Measurements from ENCODE around the gene RSPH10B2. TPM values are rescaled to one million over a fixed set of nuclear protein-coding genes. Genes with fewer than 3 reads are reported as not detected.
A peak's percentile ranks its signal among the peaks of the same experiment; 100 is the strongest.

Gene RSPH10B2
- total and polyA plus RNA-seq, 2 of the 13 experiments (the other 11 are each of a cell fraction or from before 2014, with no cell fraction given), result 0.31 TPM; not detected in 1

DNA sequence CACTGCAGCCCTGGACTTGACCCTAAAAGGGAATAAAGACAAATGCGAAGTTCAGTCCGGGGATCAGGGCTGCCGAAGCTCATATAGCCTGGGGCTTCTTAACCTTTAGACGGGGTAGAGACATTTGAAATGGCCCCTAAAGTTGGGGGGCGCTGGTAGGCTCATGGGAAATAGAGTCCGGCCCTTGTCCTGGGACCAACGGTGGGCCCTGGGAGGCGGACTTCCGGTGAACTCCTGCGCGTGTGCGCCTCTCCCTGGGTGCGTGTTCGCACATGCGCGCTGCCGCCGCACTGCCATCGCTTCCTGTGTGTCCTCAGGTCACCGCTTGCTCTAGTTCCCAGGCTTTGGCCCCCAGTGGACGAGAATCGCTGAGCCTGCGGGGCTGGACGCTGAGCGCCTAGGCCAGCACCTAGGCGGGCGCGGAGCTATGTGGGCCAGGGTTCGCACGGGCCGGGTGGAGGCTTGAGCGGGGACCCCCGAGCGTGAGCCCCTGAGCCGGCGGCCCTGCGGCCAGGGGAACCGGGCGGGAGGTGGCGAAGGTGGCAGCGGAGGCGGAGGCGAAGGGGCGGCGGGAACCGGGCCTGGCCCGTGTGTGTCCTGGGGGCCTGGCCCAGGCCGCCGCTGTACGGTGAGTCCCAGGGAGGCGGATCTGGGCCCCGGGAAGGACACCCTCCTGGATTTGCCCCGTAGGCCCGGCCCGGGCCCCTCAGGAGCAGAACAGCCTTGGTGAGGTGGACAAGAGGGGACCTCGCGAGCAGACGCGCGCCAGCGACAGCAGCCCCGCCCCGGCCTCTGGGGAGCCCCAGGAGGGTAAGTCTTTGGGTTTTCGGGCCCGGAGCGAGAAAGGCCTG lies 24.2 kb upstream of the RSPH10B2 start (continued):
- TF ChIP-seq, protein P1, sequence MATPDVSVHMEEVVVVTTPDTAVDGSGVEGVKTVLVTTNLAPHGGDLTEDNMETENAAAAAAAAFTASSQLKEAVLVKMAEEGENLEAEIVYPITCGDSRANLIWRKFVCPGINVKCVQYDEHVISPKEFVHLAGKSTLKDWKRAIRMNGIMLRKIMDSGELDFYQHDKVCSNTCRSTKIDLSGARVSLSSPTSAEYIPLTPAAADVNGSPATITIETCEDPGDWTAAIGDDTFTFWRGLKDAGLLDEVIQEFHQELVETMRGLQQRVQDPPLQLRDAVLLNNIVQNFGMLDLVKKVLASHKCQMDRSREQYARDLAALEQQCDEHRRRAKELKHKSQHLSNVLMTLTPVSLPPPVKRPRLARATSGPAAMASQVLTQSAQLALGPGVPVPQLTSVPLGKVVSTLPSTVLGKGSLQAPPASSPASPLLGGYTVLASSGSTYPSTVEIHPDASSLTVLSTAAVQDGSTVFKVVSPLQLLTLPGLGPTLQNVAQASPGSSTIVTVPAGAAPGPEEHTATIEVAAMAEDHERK (CRISPR knock-in tag; IDR thresholded peaks at IDR 0.05; ENCODE audit: low read depth), result no peak
- TF ChIP-seq CBX1 (IDR thresholded peaks at IDR 0.05; ENCODE audit: low read depth), result peak; percentile 52
- TF ChIP-seq ZC3H4 (CRISPR knock-in tag; IDR thresholded peaks at IDR 0.05; ENCODE audit: borderline replicate concordance), result no peak
- TF ChIP-seq KLF13 (CRISPR knock-in tag; IDR thresholded peaks at IDR 0.05), result no peak
- no peak for TF ChIP-seq ZNF496 (CRISPR knock-in tag; IDR thresholded peaks at IDR 0.05; ENCODE audit: insufficient replicate concordance)
- no peak; the same call in 1 of the 2 replicates for TF ChIP-seq ZIK1 (CRISPR knock-in tag; IDR thresholded peaks at IDR 0.05; ENCODE audit: borderline replicate concordance, low read depth)
- TF ChIP-seq HNRNPLL (IDR thresholded peaks at IDR 0.05; ENCODE audit: low read depth, low read length, poor library complexity, severe bottlenecking), result peak; percentile 87
- no peak for TF ChIP-seq ZNF616 (CRISPR knock-in tag; IDR thresholded peaks at IDR 0.05; ENCODE audit: low read depth)
- no peak for TF ChIP-seq JDP2 (CRISPR knock-in tag; IDR thresholded peaks at IDR 0.05; ENCODE audit: borderline replicate concordance)
- no peak for TF ChIP-seq ZBTB20 (CRISPR knock-in tag; IDR thresholded peaks at IDR 0.05; ENCODE audit: borderline replicate concordance, low read depth)
- TF ChIP-seq REXO4 (CRISPR knock-in tag; IDR thresholded peaks at IDR 0.05; ENCODE audit: borderline replicate concordance), result 0 out of 2 replicates have a peak, but pooled peaks have one; percentile 71
- peak; percentile 95 for TF ChIP-seq UBTF (CRISPR knock-in tag; IDR thresholded peaks at IDR 0.05)
- TF ChIP-seq CCAR2 (optimal IDR thresholded peaks at IDR 0.05; ENCODE audit: low read depth, low read length), result no peak
- TF ChIP-seq, protein P2, sequence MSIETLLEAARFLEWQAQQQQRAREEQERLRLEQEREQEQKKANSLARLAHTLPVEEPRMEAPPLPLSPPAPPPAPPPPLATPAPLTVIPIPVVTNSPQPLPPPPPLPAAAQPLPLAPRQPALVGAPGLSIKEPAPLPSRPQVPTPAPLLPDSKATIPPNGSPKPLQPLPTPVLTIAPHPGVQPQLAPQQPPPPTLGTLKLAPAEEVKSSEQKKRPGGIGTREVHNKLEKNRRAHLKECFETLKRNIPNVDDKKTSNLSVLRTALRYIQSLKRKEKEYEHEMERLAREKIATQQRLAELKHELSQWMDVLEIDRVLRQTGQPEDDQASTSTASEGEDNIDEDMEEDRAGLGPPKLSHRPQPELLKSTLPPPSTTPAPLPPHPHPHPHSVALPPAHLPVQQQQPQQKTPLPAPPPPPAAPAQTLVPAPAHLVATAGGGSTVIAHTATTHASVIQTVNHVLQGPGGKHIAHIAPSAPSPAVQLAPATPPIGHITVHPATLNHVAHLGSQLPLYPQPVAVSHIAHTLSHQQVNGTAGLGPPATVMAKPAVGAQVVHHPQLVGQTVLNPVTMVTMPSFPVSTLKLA (IDR thresholded peaks at IDR 0.05), result peak; percentile 80
- TF ChIP-seq ELK4 (CRISPR knock-in tag; IDR thresholded peaks at IDR 0.05; ENCODE audit: borderline replicate concordance), result 0 out of 2 replicates have a peak, but pooled peaks have one; percentile 59
- TF ChIP-seq ZMYM2 (CRISPR knock-in tag; IDR thresholded peaks at IDR 0.05), result no peak
- no peak; the same call in 1 of the 2 replicates for TF ChIP-seq RARA (CRISPR knock-in tag; IDR thresholded peaks at IDR 0.05)
- peak; percentile 59; the same call in 1 of the 2 replicates for TF ChIP-seq SP4 (CRISPR knock-in tag; IDR thresholded peaks at IDR 0.05)
- TF ChIP-seq MYC (CRISPR knock-in tag; IDR thresholded peaks at IDR 0.05; ENCODE audit: borderline replicate concordance), result peak; percentile 88
- no peak for TF ChIP-seq DNMT3B (CRISPR knock-in tag; conservative IDR thresholded peaks at IDR 0.05)
- TF ChIP-seq REL (CRISPR knock-in tag; conservative IDR thresholded peaks at IDR 0.05), result 0 out of 2 replicates have a peak, but pooled peaks have one; percentile 65
- TF ChIP-seq ZFP36 (IDR thresholded peaks at IDR 0.05; ENCODE audit: borderline replicate concordance, low read depth, low read length, partially characterized antibody), result no peak

All from HepG2 (cell line).